SK-N-SH (cell line): ENCODE data around the gene MOB1A. TPM values are rescaled to one million over a fixed set of nuclear protein-coding genes. Genes with fewer than 3 reads are reported as not detected.

Experiments used
- CTCF ChIA-PET: fragments of 300-600, 350-600 bp; formaldehyde crosslinking; extraction: SDS; loops from one replicate; lab custom pipeline; 2021; lab: Yijun Ruan, JAX
- POLR2A ChIA-PET: fragments of 350-600 bp; sonication (Branson Sonifier 250); formaldehyde crosslinking; extraction: SDS; loops from one replicate; lab custom pipeline; 2020; ENCODE audit warnings: antibody characterized with exemption, inconsistent platforms; lab: Yijun Ruan, JAX
- DNase-seq: peaks from one replicate; pipeline ENCODE4 v3.0.0; 2012
- H2AFZ ChIP-seq: fragments of 200-600 bp; sonication (generic); 2 replicates; pipeline ENCODE4 v1.8.1; 2016; ENCODE audit warnings: antibody characterized with exemption, mild to moderate bottlenecking, low read depth
- H3F3A ChIP-seq: fragments of 200-600 bp; sonication (generic); replicated peaks from 2 replicates; pipeline ENCODE3; 2016; ENCODE audit warnings: antibody characterized with exemption, mild to moderate bottlenecking; ENCODE audit not compliant: insufficient read depth
- H3K27ac ChIP-seq, 2 experiments: fragments of 200-500 bp in 1 of 2; fragments of 200-600 bp in 1 of 2; sonication (Bioruptor generic) in 1 of 2; sonication (generic), shearing (Covaris generic) in 1 of 2; 2 replicates each; pipeline versions ENCODE4 v1.5.1 to v1.6.1; 2014 to 2016; ENCODE audit warnings: low read depth in 2 of 2, inconsistent platforms in 1 of 2, low read length in 1 of 2, mild to moderate bottlenecking in 1 of 2, mixed read lengths in 1 of 2
- H3K27me3 ChIP-seq: fragments of 200-600 bp; sonication (generic), shearing (Covaris generic); 2 replicates; pipeline ENCODE4 v1.6.1; 2016; ENCODE audit warnings: mixed run types; ENCODE audit not compliant: insufficient read depth
- H3K36me3 ChIP-seq, 2 experiments: fragments of 200-500 bp in 1 of 2; fragments of 200-600 bp in 1 of 2; sonication (Bioruptor generic) in 1 of 2; sonication (generic) in 1 of 2; replicated peaks in 1 of 2; 2 replicates each; pipeline versions ENCODE3 to v1.5.1; 2014 to 2016; ENCODE audit warnings: low read length in 1 of 2, mild to moderate bottlenecking in 1 of 2; ENCODE audit not compliant: insufficient read depth in 2 of 2, control insufficient read depth in 1 of 2
- H3K4me1 ChIP-seq, 2 experiments: fragments of 200-500 bp in 1 of 2; fragments of 200-600 bp in 1 of 2; sonication (Bioruptor generic) in 1 of 2; sonication (generic), shearing (Covaris generic) in 1 of 2; 2 replicates each; pipeline versions ENCODE4 v1.5.1 to v1.6.1; 2014 to 2016; ENCODE audit warnings: low read depth in 1 of 2, low read length in 1 of 2, mixed run types in 1 of 2; ENCODE audit not compliant: insufficient read depth in 2 of 2, control insufficient read depth in 1 of 2
- H3K4me2 ChIP-seq: fragments of 200-600 bp; sonication (generic), shearing (Covaris generic); 2 replicates; pipeline ENCODE4 v1.6.1; 2017; ENCODE audit warnings: mixed run types
- H3K4me3 ChIP-seq, 2 experiments: fragments of 200-500 bp in 1 of 2; fragments of 200-600 bp in 1 of 2; sonication (Bioruptor generic) in 1 of 2; sonication (generic), shearing (Covaris generic) in 1 of 2; 2 replicates each; pipeline versions ENCODE4 v1.5.1 to v1.8.1; 2014 to 2016; ENCODE audit warnings: low read depth in 2 of 2, inconsistent platforms in 1 of 2, low read length in 1 of 2, mild to moderate bottlenecking in 1 of 2, mixed read lengths in 1 of 2, moderate library complexity in 1 of 2
- H3K79me2 ChIP-seq: fragments of 200-600 bp; sonication (generic); 2 replicates; pipeline ENCODE4 v1.8.1; 2017; ENCODE audit warnings: mild to moderate bottlenecking; ENCODE audit not compliant: insufficient read depth
- H3K9ac ChIP-seq: fragments of 200-600 bp; sonication (generic); 2 replicates; pipeline ENCODE4 v1.6.1; 2017; ENCODE audit warnings: mixed run types
- H3K9me2 ChIP-seq: fragments of 200-600 bp; sonication (generic); 2 replicates; pipeline ENCODE4 v1.6.1; 2017; ENCODE audit warnings: mixed run types
- H3K9me3 ChIP-seq: fragments of 200-600 bp; sonication (generic); 2 replicates; pipeline ENCODE4 v1.6.1; 2017; ENCODE audit warnings: mixed run types, mild to moderate bottlenecking, moderate library complexity
- H4K20me1 ChIP-seq: fragments of 200-600 bp; sonication (generic); 2 replicates; pipeline ENCODE4 v1.6.1; 2017; ENCODE audit warnings: mild to moderate bottlenecking, mixed run types; ENCODE audit not compliant: insufficient read depth
- ELF1 ChIP-seq: IDR thresholded peaks from 2 replicates; pipeline ENCODE4 v1.4.0; 2012
- FOXM1 ChIP-seq: IDR thresholded peaks from 2 replicates; pipeline ENCODE4 v1.4.0; 2012; ENCODE audit warnings: low read depth, mild to moderate bottlenecking
- JUND ChIP-seq: IDR thresholded peaks from 2 replicates; pipeline ENCODE4 v1.4.0; 2012
- MAX ChIP-seq: IDR thresholded peaks from 2 replicates; pipeline ENCODE4 v1.4.0; 2012; ENCODE audit warnings: low read depth
- MEF2A ChIP-seq: IDR thresholded peaks from 2 replicates; pipeline ENCODE4 v1.4.0; 2012; ENCODE audit warnings: low read depth, borderline replicate concordance
- MXI1 ChIP-seq: IDR thresholded peaks from 2 replicates; pipeline ENCODE4 v1.6.1; 2012; ENCODE audit warnings: mild to moderate bottlenecking, low read depth, low read length, improper control_type of control experiment
- POLR2AphosphoS5 ChIP-seq: IDR thresholded peaks from 2 replicates; pipeline ENCODE4 v1.6.1; 2012; ENCODE audit warnings: low read depth, low read length
- RAD21 ChIP-seq: IDR thresholded peaks from 2 replicates; pipeline ENCODE4 v1.6.1; 2012; ENCODE audit warnings: mild to moderate bottlenecking, low read length
- RCOR1 ChIP-seq: fragments of 150-350 bp; IDR thresholded peaks from 2 replicates; pipeline ENCODE4 v1.6.1; 2017; ENCODE audit warnings: antibody characterized with exemption, low read length
- RFX5 ChIP-seq: IDR thresholded peaks from 2 replicates; pipeline ENCODE4 v1.6.1; 2012; ENCODE audit warnings: mild to moderate bottlenecking, improper control_type of control experiment, low read length
- RXRA ChIP-seq: IDR thresholded peaks from 2 replicates; pipeline ENCODE4 v1.4.0; 2012; ENCODE audit warnings: low read depth, mild to moderate bottlenecking, borderline replicate concordance
- TAF1 ChIP-seq: IDR thresholded peaks from 2 replicates; pipeline ENCODE4 v1.6.1; 2012; ENCODE audit warnings: low read depth, mild to moderate bottlenecking, low read length, moderate library complexity, borderline replicate concordance
- YY1 ChIP-seq: IDR thresholded peaks from 2 replicates; pipeline ENCODE4 v1.4.0; 2012; ENCODE audit warnings: low read depth, mild to moderate bottlenecking
- WGBS: methylation state at CpG from one replicate; pipeline ENCODE4 v1.1.6; 2017; ENCODE audit warnings: low lambda C conversion rate; 5-methylcytosine and 5-hydroxymethylcytosine counted together
- polyA plus RNA-seq, 3 experiments: library from polyadenylated mRNA; depleted of rRNA; stranded (reverse); fragments of >200 nt; gene quantifications; 2 replicates each; pipeline ENCODE4 v1.2.3, GENCODE V29; 2012
- TF ChIP-seq, protein P1 (sequence below): fragments of 150-350 bp; IDR thresholded peaks from 2 replicates; pipeline ENCODE4 v1.6.1; 2016; ENCODE audit warnings: mild to moderate bottlenecking, low read depth, low read length
- TF ChIP-seq, protein P2 (sequence below): fragments of 200-600 bp; sonication (generic); IDR thresholded peaks from 2 replicates; pipeline ENCODE4 v1.6.1; 2017; ENCODE audit warnings: antibody characterized with exemption, mild to moderate bottlenecking, moderate library complexity
- TF ChIP-seq, protein P3 (sequence below): IDR thresholded peaks from 2 replicates; pipeline ENCODE4 v1.4.0; 2012; ENCODE audit warnings: low read depth, borderline replicate concordance
- TF ChIP-seq, protein P4 (sequence below): fragments of 150-350 bp; IDR thresholded peaks from 2 replicates; pipeline ENCODE4 v1.6.1; 2017; ENCODE audit warnings: antibody characterized with exemption, low read length, low read depth, borderline replicate concordance
- TF ChIP-seq, protein P5 (sequence below): IDR thresholded peaks from 2 replicates; pipeline ENCODE4 v1.4.0; 2012; ENCODE audit warnings: low read depth, borderline replicate concordance
- TF ChIP-seq, protein P6 (sequence below): IDR thresholded peaks from 2 replicates; pipeline ENCODE4; 2012

Gene MOB1A
- polyA plus RNA-seq, 1 of the 3 experiments (the other 2 are of a cell fraction), result 15.3 TPM

- POLR2A ChIA-PET, result no interaction called here
- DNase-seq, result peak; percentile 42
Observed at GRCh38 chr2:74142340-74142739, 36.3 kb downstream of the MOB1A start.

More at GRCh38 chr2:74142340-74142739, 36.3 kb downstream of the MOB1A start:
- CTCF ChIA-PET, result interaction anchor here (1.1 to 1.3 kb wide), 3 partner anchors 10 to 56 kb away, joined by 3 read pairs; partner anchors contain the start of gene MTHFD2
- Histone ChIP-seq H3K79me2 (peaks cover 26% of the 10 kb centered on the region), H3K4me1 (peaks cover 4 to 12% of the 10 kb centered on the region in 2 experiments; a peak in 3 of 4 replicates), H3K9me2 (no peaks in the 10 kb centered on the region), H3K27me3 (no peaks in the 10 kb centered on the region), H3K4me3 (no peak overlapping the region), H3K9me3 (no peaks in the 10 kb centered on the region), H3F3A (no peaks in the 10 kb centered on the region), H3K9ac (no peak overlapping the region), H2AFZ (no peak overlapping the region), H3K27ac (no peak overlapping the region), H3K36me3 (peaks cover 3 to 26% of the 10 kb centered on the region in 2 experiments), H3K4me2 (no peak overlapping the region), H4K20me1 (no peaks in the 10 kb centered on the region)
- 89% methylated on average over 6 of the region's 6 CpGs for WGBS
- TF ChIP-seq MEF2A (no peak), RAD21 (no peak), YY1 (no peak), RFX5 (no peak), ELF1 (no peak), TAF1 (no peak), FOXM1 (no peak), MAX (no peak), JUND (no peak), RXRA (no peak), RCOR1 (no peak), MXI1 (no peak), POLR2AphosphoS5 (no peak)
- TF ChIP-seq, protein P1, sequence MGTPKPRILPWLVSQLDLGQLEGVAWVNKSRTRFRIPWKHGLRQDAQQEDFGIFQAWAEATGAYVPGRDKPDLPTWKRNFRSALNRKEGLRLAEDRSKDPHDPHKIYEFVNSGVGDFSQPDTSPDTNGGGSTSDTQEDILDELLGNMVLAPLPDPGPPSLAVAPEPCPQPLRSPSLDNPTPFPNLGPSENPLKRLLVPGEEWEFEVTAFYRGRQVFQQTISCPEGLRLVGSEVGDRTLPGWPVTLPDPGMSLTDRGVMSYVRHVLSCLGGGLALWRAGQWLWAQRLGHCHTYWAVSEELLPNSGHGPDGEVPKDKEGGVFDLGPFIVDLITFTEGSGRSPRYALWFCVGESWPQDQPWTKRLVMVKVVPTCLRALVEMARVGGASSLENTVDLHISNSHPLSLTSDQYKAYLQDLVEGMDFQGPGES, result no peak
- TF ChIP-seq, protein P2, sequence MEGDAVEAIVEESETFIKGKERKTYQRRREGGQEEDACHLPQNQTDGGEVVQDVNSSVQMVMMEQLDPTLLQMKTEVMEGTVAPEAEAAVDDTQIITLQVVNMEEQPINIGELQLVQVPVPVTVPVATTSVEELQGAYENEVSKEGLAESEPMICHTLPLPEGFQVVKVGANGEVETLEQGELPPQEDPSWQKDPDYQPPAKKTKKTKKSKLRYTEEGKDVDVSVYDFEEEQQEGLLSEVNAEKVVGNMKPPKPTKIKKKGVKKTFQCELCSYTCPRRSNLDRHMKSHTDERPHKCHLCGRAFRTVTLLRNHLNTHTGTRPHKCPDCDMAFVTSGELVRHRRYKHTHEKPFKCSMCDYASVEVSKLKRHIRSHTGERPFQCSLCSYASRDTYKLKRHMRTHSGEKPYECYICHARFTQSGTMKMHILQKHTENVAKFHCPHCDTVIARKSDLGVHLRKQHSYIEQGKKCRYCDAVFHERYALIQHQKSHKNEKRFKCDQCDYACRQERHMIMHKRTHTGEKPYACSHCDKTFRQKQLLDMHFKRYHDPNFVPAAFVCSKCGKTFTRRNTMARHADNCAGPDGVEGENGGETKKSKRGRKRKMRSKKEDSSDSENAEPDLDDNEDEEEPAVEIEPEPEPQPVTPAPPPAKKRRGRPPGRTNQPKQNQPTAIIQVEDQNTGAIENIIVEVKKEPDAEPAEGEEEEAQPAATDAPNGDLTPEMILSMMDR, result no peak
- TF ChIP-seq, protein P3, sequence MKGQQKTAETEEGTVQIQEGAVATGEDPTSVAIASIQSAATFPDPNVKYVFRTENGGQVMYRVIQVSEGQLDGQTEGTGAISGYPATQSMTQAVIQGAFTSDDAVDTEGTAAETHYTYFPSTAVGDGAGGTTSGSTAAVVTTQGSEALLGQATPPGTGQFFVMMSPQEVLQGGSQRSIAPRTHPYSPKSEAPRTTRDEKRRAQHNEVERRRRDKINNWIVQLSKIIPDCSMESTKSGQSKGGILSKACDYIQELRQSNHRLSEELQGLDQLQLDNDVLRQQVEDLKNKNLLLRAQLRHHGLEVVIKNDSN, result no peak
- TF ChIP-seq, protein P4, sequence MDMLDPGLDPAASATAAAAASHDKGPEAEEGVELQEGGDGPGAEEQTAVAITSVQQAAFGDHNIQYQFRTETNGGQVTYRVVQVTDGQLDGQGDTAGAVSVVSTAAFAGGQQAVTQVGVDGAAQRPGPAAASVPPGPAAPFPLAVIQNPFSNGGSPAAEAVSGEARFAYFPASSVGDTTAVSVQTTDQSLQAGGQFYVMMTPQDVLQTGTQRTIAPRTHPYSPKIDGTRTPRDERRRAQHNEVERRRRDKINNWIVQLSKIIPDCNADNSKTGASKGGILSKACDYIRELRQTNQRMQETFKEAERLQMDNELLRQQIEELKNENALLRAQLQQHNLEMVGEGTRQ, result no peak
- TF ChIP-seq, protein P5, sequence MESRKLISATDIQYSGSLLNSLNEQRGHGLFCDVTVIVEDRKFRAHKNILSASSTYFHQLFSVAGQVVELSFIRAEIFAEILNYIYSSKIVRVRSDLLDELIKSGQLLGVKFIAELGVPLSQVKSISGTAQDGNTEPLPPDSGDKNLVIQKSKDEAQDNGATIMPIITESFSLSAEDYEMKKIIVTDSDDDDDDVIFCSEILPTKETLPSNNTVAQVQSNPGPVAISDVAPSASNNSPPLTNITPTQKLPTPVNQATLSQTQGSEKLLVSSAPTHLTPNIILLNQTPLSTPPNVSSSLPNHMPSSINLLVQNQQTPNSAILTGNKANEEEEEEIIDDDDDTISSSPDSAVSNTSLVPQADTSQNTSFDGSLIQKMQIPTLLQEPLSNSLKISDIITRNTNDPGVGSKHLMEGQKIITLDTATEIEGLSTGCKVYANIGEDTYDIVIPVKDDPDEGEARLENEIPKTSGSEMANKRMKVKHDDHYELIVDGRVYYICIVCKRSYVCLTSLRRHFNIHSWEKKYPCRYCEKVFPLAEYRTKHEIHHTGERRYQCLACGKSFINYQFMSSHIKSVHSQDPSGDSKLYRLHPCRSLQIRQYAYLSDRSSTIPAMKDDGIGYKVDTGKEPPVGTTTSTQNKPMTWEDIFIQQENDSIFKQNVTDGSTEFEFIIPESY, result no peak
- TF ChIP-seq, protein P6, sequence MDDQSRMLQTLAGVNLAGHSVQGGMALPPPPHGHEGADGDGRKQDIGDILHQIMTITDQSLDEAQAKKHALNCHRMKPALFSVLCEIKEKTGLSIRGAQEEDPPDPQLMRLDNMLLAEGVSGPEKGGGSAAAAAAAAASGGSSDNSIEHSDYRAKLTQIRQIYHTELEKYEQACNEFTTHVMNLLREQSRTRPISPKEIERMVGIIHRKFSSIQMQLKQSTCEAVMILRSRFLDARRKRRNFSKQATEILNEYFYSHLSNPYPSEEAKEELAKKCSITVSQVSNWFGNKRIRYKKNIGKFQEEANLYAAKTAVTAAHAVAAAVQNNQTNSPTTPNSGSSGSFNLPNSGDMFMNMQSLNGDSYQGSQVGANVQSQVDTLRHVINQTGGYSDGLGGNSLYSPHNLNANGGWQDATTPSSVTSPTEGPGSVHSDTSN, result no peak
